ENCODE results near the gene KIRREL1. TPM values are rescaled to one million over a fixed set of nuclear protein-coding genes. Genes with fewer than 3 reads are reported as not detected.
A peak's percentile ranks its signal among the peaks of the same experiment; 100 is the strongest.

Gene KIRREL1
- total RNA-seq, 2 donors from 2014 or later = 5.8 to 12.8 TPM

- no peak overlapping the region for H3K9ac ChIP-seq (ENCODE audit: low read depth in 2 of 2, low read length in 2 of 2)
- peak overlapping the region; percentile 66 for H3K27ac ChIP-seq
- no peak for DNase-seq
- no peaks in the 10 kb centered on the region for H3K36me3 ChIP-seq
- TF ChIP-seq, protein P1, sequence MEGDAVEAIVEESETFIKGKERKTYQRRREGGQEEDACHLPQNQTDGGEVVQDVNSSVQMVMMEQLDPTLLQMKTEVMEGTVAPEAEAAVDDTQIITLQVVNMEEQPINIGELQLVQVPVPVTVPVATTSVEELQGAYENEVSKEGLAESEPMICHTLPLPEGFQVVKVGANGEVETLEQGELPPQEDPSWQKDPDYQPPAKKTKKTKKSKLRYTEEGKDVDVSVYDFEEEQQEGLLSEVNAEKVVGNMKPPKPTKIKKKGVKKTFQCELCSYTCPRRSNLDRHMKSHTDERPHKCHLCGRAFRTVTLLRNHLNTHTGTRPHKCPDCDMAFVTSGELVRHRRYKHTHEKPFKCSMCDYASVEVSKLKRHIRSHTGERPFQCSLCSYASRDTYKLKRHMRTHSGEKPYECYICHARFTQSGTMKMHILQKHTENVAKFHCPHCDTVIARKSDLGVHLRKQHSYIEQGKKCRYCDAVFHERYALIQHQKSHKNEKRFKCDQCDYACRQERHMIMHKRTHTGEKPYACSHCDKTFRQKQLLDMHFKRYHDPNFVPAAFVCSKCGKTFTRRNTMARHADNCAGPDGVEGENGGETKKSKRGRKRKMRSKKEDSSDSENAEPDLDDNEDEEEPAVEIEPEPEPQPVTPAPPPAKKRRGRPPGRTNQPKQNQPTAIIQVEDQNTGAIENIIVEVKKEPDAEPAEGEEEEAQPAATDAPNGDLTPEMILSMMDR (IDR thresholded peaks at IDR 0.05) = no peak
- no peaks in the 10 kb centered on the region for H3K9me3 ChIP-seq
- no peak overlapping the region for H3K4me3 ChIP-seq
- intact Hi-C loops (cut with DNase I) = no loop called here
- H3K4me1 ChIP-seq = peaks cover 7% of the 10 kb centered on the region
- H3K27me3 ChIP-seq = no peaks in the 10 kb centered on the region
These were observed 27.6 kb downstream of the KIRREL1 start for GRCh38 chr1:158020886-158021620.

DNA sequence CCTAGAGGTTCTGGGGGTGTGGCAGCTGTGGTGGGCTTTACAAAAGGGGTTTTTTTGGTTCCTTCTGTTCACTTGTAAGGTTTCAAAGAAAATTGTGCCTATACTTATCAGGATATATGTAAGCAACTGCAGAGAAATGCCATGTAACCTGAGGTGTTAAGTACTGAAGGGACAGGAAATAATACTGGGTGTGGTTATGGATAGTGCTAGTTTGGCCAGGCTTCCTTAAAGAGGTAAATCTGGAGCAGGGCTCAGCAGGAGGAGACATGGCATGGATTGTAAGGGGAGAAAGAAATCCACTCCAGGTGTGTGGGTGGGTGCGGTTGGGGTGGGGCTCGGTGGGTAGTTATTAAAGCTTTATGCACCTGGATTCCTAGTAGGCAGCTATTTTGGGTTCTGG, 28.3 kb downstream of the KIRREL1 start:
- peaks cover 7% of the 10 kb centered on the region for H3K4me1 ChIP-seq
- H3K27ac ChIP-seq = peak overlapping the region; percentile 41
- no peaks in the 10 kb centered on the region for H3K27me3 ChIP-seq
- H3K4me3 ChIP-seq = no peak overlapping the region
- peak; percentile 29 for DNase-seq
- H3K9ac ChIP-seq (ENCODE audit: low read depth in 2 of 2, low read length in 2 of 2) = no peak overlapping the region
- no peaks in the 10 kb centered on the region for H3K36me3 ChIP-seq
- intact Hi-C loops (cut with DNase I) = no loop called here
- no peaks in the 10 kb centered on the region for H3K9me3 ChIP-seq
- TF ChIP-seq, protein P1 (IDR thresholded peaks at IDR 0.05) = no peak

DNA sequence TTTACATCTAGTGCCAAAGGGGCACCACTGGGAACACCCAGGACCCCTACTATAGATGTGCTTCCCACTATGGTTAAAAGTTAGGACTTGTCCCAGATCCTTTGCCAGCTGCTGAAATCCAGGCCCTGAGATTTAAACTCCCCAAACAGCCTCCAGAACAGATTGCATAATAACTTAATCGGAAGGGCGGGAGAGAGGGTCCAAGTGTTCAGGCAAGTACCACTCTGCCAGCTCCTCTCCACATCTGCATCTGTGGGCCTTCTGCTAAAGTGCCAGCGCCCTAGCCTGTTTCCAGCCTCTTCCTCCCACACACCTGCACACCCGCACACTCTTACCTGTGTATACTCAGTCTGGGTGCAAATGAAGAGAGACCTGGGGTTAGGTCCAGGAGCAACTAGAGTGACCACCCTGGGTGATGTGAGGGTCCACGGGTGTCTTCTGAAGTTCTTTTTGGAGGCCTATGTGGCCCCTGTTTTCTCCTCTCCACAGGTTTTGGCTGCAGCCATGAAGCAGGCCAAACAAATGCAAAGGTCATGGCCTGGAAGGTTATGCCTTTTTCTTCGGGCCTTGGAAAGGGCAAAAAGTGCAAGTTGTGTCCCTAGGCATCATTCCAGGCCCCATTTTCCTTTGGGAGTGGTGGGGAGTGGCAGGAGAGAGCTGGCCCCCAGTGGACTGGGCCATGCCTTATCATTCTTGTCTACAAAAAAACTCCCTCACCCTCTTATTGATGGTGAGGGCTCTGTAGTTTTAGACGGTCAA, 29.3 kb downstream of the KIRREL1 start:
- H3K9ac ChIP-seq (ENCODE audit: low read depth in 2 of 2, low read length in 2 of 2) = peak overlapping the region in 1 of 2 donors; percentile 46
- peak overlapping the region; percentile 41 for H3K27ac ChIP-seq
- DNase-seq = peak; percentile 33
- peaks cover 7% of the 10 kb centered on the region for H3K4me1 ChIP-seq
- H3K36me3 ChIP-seq = no peaks in the 10 kb centered on the region
- no peaks in the 10 kb centered on the region for H3K9me3 ChIP-seq
- H3K27me3 ChIP-seq = no peaks in the 10 kb centered on the region
- no peak overlapping the region for H3K4me3 ChIP-seq
- intact Hi-C loops (cut with DNase I) = no loop called here
- TF ChIP-seq, protein P1 (IDR thresholded peaks at IDR 0.05) = no peak

GRCh38 chr1:158024737-158025136, 31.3 kb downstream of the KIRREL1 start:
- DNase-seq = no peak
- intact Hi-C loops (cut with DNase I) = no loop called here
- Histone ChIP-seq H3K9ac (ENCODE audit: low read depth in 2 of 2, low read length in 2 of 2) (no peak overlapping the region), H3K9me3 (no peaks in the 10 kb centered on the region), H3K36me3 (no peaks in the 10 kb centered on the region), H3K27me3 (no peaks in the 10 kb centered on the region), H3K4me3 (no peak overlapping the region), H3K4me1 (peaks cover 7% of the 10 kb centered on the region), H3K27ac (no peak overlapping the region)
- TF ChIP-seq, protein P1 (IDR thresholded peaks at IDR 0.05) = no peak

GRCh38 chr1:158025576-158026230, 32.3 kb downstream of the KIRREL1 start:
- H3K27ac ChIP-seq = peak overlapping the region; percentile 44
- H3K4me1 ChIP-seq = peaks cover 5% of the 10 kb centered on the region
- H3K27me3 ChIP-seq = no peaks in the 10 kb centered on the region
- no peak overlapping the region for H3K9ac ChIP-seq (ENCODE audit: low read depth in 2 of 2, low read length in 2 of 2)
- H3K4me3 ChIP-seq = no peak overlapping the region
- intact Hi-C loops (cut with DNase I) = no loop called here
- no peaks in the 10 kb centered on the region for H3K9me3 ChIP-seq
- DNase-seq = no peak
- no peaks in the 10 kb centered on the region for H3K36me3 ChIP-seq
- TF ChIP-seq, protein P1 (IDR thresholded peaks at IDR 0.05) = no peak

Measured in colonic mucosa (tissue), 4 donors.